DND-41 (cell line): ENCODE results near the gene LY6G6C.

Source experiments
- ATAC-seq: fragments of 200-7000 bp; cut with Tn5 transposase; 3 replicates; pipeline ENCODE4 v1.9.1; 2021; ENCODE audit warnings: low read depth; ENCODE audit not compliant: insufficient read depth
- DNase-seq: peaks from one replicate; pipeline ENCODE4 v3.0.0-alpha.2; 2020
- H2AFZ ChIP-seq: 2 replicates; pipeline ENCODE4 v1.6.0; 2012; ENCODE audit warnings: low read depth, low read length
- H3K27ac ChIP-seq: 2 replicates; pipeline ENCODE4 v1.5.1; 2012; ENCODE audit warnings: low read length, inconsistent platforms
- H3K27me3 ChIP-seq: fragments of 200-600 bp; sonication (generic); 2 replicates; pipeline ENCODE4 v1.6.0; 2012; ENCODE audit warnings: low read length, mild to moderate bottlenecking, inconsistent platforms; ENCODE audit not compliant: insufficient read depth, poor library complexity
- H3K36me3 ChIP-seq: 2 replicates; pipeline ENCODE4 v1.5.1; 2012; ENCODE audit warnings: low read length, inconsistent platforms; ENCODE audit not compliant: insufficient read depth
- H3K4me1 ChIP-seq: 2 replicates; pipeline ENCODE4 v1.5.1; 2012; ENCODE audit warnings: mild to moderate bottlenecking, low read length; ENCODE audit not compliant: insufficient read depth
- H3K4me2 ChIP-seq: 2 replicates; pipeline ENCODE4 v1.6.0; 2012; ENCODE audit warnings: mild to moderate bottlenecking, moderate library complexity, low read length, inconsistent platforms; ENCODE audit not compliant: insufficient read depth
- H3K4me3 ChIP-seq, 2 experiments: fragments of 200-600 bp in 1 of 2; shearing (Covaris generic) in 1 of 2; 2 replicates each; pipeline ENCODE4 v1.5.1; 2012 to 2016; ENCODE audit warnings: inconsistent platforms in 2 of 2, low read length in 2 of 2, mild to moderate bottlenecking in 2 of 2, low read depth in 1 of 2, moderate library complexity in 1 of 2
- H3K79me2 ChIP-seq: 2 replicates; pipeline ENCODE4 v1.6.0; 2012; ENCODE audit warnings: low read length, inconsistent platforms; ENCODE audit not compliant: insufficient read depth
- H3K9ac ChIP-seq: 2 replicates; pipeline ENCODE4 v1.6.0; 2012; ENCODE audit warnings: low read depth, mild to moderate bottlenecking, inconsistent platforms, low read length, moderate library complexity
- H3K9me3 ChIP-seq: 2 replicates; pipeline ENCODE4 v1.5.1; 2012; ENCODE audit warnings: low read length, moderate library complexity, mild to moderate bottlenecking, inconsistent platforms; ENCODE audit not compliant: insufficient read depth, severe bottlenecking
- H4K20me1 ChIP-seq: 2 replicates; pipeline ENCODE4 v1.6.0; 2012; ENCODE audit warnings: low read length; ENCODE audit not compliant: insufficient read depth
- CTCF ChIP-seq: IDR thresholded peaks from 2 replicates; pipeline ENCODE4 v1.5.1; 2012; ENCODE audit warnings: borderline replicate concordance, low read length, moderate library complexity, mild to moderate bottlenecking; ENCODE audit not compliant: poor library complexity, severe bottlenecking; ENCODE audit errors: extremely low read depth
- EZH2 ChIP-seq: IDR thresholded peaks from 3 replicates; pipeline ENCODE4 v1.6.1; 2012; ENCODE audit warnings: borderline replicate concordance, low read depth, mild to moderate bottlenecking, moderate library complexity, low read length, inconsistent platforms; ENCODE audit not compliant: severe bottlenecking

The LY6G6C gene

GRCh38 chr6:31725502-31726350 lies 4.2 kb upstream of the LY6G6C start:
- Histone ChIP-seq H3K9me3 (no peaks in the 10 kb centered on the region), H3K4me2 (no peak overlapping the region), H3K4me3 (no peak overlapping the region), H3K27me3 (no peaks in the 10 kb centered on the region), H4K20me1 (no peaks in the 10 kb centered on the region), H3K9ac (no peak overlapping the region), H3K27ac (no peak overlapping the region), H3K4me1 (peaks cover 23% of the 10 kb centered on the region), H3K79me2 (peaks cover 4% of the 10 kb centered on the region; the same call in 1 of the 2 replicates), H3K36me3 (peaks cover 22% of the 10 kb centered on the region), H2AFZ (no peak overlapping the region)
- ATAC-seq = no peak
- DNase-seq = no peak
- no peak for TF ChIP-seq CTCF
- TF ChIP-seq EZH2 = no peak

- H3K27me3 ChIP-seq = no peaks in the 10 kb centered on the region
- no peaks in the 10 kb centered on the region for H4K20me1 ChIP-seq
- H2AFZ ChIP-seq = no peak overlapping the region
- ATAC-seq (no peak), DNase-seq (no peak)
- no peak overlapping the region for H3K9ac ChIP-seq
- H3K9me3 ChIP-seq = no peaks in the 10 kb centered on the region
- H3K36me3 ChIP-seq = peaks cover 17% of the 10 kb centered on the region
- TF ChIP-seq CTCF (no peak), EZH2 (no peak)
- H3K27ac ChIP-seq = no peak overlapping the region
- H3K4me2 ChIP-seq = no peak overlapping the region
- H3K79me2 ChIP-seq = no peaks in the 10 kb centered on the region; the same call in 1 of the 2 replicates
- peaks cover 11% of the 10 kb centered on the region for H3K4me1 ChIP-seq
- no peak overlapping the region for H3K4me3 ChIP-seq
These were observed 2.6 kb upstream of the LY6G6C start for GRCh38 chr6:31723980-31724691.

- no peaks in the 10 kb centered on the region for H4K20me1 ChIP-seq
- H2AFZ ChIP-seq = no peak within 1 kb of the TSS
- no peak for TF ChIP-seq EZH2
- no peak for TF ChIP-seq CTCF
- H3K9ac ChIP-seq = no peak within 1 kb of the TSS
- no peak within 1 kb of the TSS for H3K27ac ChIP-seq
- no peaks in the 10 kb centered on the region for H3K79me2 ChIP-seq
- H3K9me3 ChIP-seq = no peaks in the 10 kb centered on the region
- DNase-seq = peak; percentile 58
- H3K4me3 ChIP-seq = no peak within 1 kb of the TSS
- peaks cover 13% of the 10 kb centered on the region for H3K36me3 ChIP-seq
- peaks cover 4% of the 10 kb centered on the region for H3K4me1 ChIP-seq
- no peaks in the 10 kb centered on the region for H3K27me3 ChIP-seq
- ATAC-seq = peak; percentile 87
- H3K4me2 ChIP-seq = no peak within 1 kb of the TSS
These were observed 1.9 kb upstream of the LY6G6C start, which contains the start of gene MPIG6B for GRCh38 chr6:31723245-31723979. TSS of gene MPIG6B (plus strand) at chr6:31723373. CDS start at chr6:31723384, 11 bp downstream.
